ENCODE measurements around the gene LIN28A.

- TF ChIP-seq CTCF (IDR thresholded peaks at IDR 0.05) (no peak), POLR2AphosphoS5 (IDR thresholded peaks at IDR 0.05; ENCODE audit: insufficient read depth in 1 of 2, low read depth in 1 of 2) (no peak), POLR2A (IDR thresholded peaks at IDR 0.05) (no peak)
Measured at GRCh38 chr1:26440259-26440658, 29.6 kb downstream of the LIN28A start.

Measured in vagina (tissue), 2 donors.